C4-2B (cell line): Measurements from ENCODE around the gene BMP7.

Experiments
- H3K27ac ChIP-seq: fragments of 450-650 bp; 2 replicates; pipeline ENCODE4 v1.5.1; 2017
- CTCF ChIP-seq: fragments of 450-650 bp; conservative IDR thresholded peaks from 2 replicates; pipeline ENCODE4 v1.5.1; 2017; ENCODE audit warnings: mild to moderate bottlenecking
- ZFX ChIP-seq: fragments of 450-650 bp; IDR thresholded peaks from 2 replicates; pipeline ENCODE4 v1.6.1; 2017

Gene BMP7

GRCh38 chr20:57310821-57311514 is 44.5 kb upstream of the BMP7 start:
- H3K27ac ChIP-seq = no peak overlapping the region
- TF ChIP-seq ZFX (no peak), CTCF (no peak)

- TF ChIP-seq CTCF (no peak), ZFX (no peak)
- no peak overlapping the region for H3K27ac ChIP-seq
Measured at GRCh38 chr20:57309544-57310115, 43.2 kb upstream of the BMP7 start.

DNA sequence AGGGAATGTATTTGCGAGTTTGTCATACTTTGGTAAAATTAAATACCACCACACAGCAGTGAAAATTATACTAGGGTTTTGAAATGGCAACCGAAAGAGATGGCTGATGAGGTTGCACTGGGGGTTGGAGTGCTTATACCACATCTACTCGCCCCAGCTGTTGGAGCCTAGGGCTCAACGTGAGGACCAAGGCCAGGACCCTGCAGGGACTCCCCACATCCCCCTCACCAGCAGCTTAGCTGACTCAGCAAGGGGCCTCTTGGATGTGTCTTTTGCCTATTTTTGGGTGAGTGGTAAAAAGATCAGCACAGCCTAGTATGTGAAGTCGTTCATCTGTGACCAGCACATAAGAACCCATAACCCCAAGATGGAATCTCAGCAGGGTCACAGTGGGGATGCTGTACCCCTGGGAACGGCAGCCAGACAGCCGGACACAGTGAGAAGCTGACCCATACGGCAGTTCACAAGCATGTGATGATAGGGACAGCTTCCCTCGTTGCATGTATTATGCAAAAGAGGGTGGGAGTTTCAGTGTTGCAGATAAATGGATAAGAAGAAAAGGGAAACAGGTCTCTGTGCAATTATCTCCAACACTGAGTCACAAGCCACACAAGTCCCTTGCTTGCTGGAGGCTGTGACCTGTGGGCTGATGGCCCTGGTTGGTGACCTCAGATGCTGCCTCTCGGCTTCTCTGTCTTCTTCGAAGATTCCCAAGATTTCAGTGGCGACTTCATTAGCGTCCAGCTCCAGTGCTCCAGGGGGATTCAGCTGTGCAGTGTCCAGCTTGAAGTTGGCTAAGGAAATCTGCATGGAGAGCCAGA is 42.2 kb upstream of the BMP7 start:
- H3K27ac ChIP-seq = no peak overlapping the region
- no peak for TF ChIP-seq CTCF
- TF ChIP-seq ZFX = no peak

DNA sequence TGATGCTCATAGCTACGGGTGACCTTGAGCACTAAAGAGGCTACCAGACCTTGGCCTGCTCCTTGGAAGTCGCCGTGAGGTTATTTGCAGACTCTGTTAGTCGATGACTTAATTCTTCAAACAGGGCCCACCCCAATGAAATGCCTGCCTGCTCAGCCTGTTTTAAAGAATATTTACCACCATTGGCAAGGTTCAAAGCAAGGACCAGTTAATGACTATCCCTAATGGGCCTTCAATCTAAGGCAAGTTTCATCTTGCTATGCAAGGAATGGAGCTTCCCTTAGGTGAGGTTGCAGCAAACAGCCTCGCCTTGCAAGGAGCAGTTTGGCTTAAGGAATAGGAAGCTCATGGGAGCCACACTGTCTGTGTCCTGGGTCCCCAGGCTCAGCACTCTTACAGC is 40.3 kb upstream of the BMP7 start:
- no peak for TF ChIP-seq CTCF
- TF ChIP-seq ZFX = no peak
- no peak overlapping the region for H3K27ac ChIP-seq

GRCh38 chr20:57301026-57301425 is 34.6 kb upstream of the BMP7 start:
- H3K27ac ChIP-seq = no peak overlapping the region
- TF ChIP-seq ZFX (no peak), CTCF (no peak)

DNA sequence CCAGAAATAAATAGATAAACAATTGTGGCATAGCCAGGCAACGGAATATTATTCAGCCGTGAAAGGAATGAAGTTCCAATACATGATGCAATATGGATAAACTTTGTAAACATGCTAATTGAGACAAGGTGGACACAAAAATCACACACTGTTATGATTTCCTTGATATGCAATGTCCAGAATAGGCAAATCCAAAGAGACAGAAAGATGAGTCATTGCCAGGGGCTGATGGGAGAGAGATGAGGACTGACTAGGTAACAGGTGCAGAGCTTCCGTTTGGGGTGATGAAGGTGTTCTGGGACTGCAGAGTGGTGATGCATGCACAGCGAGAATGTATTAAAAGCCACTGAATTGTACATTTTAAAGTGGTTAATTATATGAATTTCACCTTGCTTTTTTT is 32.0 kb upstream of the BMP7 start:
- no peak for TF ChIP-seq ZFX
- TF ChIP-seq CTCF = no peak
- H3K27ac ChIP-seq = no peak overlapping the region

GRCh38 chr20:57294550-57294949 is 28.1 kb upstream of the BMP7 start:
- no peak overlapping the region for H3K27ac ChIP-seq
- no peak for TF ChIP-seq ZFX
- TF ChIP-seq CTCF = no peak
